GM12801 (cell line): ENCODE data around the gene IGF2BP1.

ENCODE experiments used
- TF ChIP-seq, protein P1 (sequence below): IDR thresholded peaks from one replicate; pipeline ENCODE4 v1.5.1; 2011; ENCODE audit warnings: control low read depth; ENCODE audit not compliant: insufficient read length; ENCODE audit errors: extremely low read depth

IGF2BP1 gene

DNA sequence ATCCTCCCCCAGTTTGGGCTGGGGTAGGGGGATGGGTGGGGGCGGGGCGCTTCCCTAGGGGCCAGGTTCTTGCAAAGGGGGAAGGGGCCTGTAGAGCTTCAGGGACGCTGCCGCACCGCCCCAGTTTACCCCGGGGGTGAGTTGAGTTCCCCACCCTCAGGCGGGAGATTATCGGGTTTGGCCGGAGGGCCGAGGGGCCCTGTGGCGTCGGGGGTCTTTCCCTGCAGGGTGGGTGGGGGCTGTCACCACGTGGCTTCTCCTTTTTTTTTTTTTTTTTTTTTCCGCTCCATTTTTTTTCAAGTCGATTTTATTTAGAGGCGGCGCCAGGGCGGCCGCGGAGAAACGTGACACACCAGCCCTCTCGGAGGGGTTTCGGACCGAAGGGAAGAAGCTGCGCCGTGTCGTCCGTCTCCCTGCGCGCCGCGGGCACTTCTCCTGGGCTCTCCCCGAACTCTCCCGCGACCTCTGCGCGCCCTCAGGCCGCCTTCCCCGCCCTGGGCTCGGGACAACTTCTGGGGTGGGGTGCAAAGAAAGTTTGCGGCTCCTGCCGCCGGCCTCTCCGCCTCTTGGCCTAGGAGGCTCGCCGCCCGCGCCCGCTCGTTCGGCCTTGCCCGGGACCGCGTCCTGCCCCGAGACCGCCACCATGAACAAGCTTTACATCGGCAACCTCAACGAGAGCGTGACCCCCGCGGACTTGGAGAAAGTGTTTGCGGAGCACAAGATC, at the start of gene IGF2BP1:
Gene IGF2BP1, plus strand, starts transcription at position 283 of the 724 bp plus-strand sequence. Its CDS starts 361 bp downstream, at position 644.
- TF ChIP-seq, protein P1, sequence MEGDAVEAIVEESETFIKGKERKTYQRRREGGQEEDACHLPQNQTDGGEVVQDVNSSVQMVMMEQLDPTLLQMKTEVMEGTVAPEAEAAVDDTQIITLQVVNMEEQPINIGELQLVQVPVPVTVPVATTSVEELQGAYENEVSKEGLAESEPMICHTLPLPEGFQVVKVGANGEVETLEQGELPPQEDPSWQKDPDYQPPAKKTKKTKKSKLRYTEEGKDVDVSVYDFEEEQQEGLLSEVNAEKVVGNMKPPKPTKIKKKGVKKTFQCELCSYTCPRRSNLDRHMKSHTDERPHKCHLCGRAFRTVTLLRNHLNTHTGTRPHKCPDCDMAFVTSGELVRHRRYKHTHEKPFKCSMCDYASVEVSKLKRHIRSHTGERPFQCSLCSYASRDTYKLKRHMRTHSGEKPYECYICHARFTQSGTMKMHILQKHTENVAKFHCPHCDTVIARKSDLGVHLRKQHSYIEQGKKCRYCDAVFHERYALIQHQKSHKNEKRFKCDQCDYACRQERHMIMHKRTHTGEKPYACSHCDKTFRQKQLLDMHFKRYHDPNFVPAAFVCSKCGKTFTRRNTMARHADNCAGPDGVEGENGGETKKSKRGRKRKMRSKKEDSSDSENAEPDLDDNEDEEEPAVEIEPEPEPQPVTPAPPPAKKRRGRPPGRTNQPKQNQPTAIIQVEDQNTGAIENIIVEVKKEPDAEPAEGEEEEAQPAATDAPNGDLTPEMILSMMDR, result no peak

DNA sequence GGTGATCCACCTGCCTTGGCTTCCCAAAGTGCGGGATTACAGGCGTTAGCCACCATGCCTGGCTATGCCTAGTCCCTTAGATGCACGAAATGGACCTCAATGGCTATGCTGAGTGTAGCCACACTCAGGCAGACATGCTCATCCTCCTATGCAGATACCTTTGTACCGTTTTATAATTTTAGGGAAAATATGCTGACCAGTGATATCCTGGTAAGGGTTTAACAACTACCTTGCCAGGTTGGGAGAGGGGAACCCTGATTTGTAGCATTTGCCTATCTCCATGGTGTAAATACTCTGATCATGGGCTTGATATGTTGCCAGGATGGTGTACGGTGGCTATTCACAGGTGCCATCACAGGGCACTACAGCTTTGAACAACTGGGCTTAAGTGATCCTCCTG, 45.6 kb upstream of the IGF2BP1 start:
- TF ChIP-seq, protein P1, result no peak

DNA sequence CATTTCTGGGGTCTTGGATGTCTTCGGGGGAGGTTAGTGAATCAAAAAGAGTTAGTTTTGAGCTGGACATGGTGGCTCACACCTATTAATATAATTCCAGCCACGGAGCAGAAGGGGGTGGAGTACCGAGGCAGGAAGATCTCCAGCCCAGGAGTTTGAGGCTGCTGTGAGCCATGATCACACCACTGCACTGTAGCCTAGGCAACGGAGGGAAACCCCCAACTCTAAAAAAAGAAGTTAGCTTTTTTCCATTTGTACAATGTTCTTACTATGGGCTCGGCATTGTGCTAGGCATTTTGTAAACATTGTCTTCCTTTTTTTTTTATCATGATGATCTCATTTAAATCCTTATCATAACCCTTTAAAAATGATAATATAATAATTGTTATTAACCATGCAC, 44.3 kb upstream of the IGF2BP1 start:
- TF ChIP-seq, protein P1, result no peak

DNA sequence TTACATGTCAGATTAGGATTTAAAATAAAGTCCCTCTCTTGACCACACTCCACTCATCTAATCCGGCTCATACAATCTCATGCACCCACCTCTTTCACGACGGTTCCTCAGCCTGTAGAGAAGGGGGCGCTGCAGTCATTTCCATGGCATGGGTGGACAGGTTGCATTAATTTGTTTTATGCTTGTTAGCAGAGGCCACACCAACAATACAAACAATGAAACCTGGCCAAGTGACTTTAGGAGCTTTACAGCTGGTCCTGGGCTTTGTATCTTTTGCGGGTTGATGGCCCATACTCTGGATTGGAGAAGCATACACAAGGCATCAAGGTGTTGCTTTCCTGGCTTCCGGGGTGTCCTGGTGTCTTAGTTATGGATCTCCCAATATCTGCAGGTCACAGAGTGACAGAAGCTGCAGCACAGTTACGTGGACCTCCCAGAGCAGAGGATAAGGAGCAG, 42.9 kb upstream of the IGF2BP1 start:
- TF ChIP-seq, protein P1, result no peak

DNA sequence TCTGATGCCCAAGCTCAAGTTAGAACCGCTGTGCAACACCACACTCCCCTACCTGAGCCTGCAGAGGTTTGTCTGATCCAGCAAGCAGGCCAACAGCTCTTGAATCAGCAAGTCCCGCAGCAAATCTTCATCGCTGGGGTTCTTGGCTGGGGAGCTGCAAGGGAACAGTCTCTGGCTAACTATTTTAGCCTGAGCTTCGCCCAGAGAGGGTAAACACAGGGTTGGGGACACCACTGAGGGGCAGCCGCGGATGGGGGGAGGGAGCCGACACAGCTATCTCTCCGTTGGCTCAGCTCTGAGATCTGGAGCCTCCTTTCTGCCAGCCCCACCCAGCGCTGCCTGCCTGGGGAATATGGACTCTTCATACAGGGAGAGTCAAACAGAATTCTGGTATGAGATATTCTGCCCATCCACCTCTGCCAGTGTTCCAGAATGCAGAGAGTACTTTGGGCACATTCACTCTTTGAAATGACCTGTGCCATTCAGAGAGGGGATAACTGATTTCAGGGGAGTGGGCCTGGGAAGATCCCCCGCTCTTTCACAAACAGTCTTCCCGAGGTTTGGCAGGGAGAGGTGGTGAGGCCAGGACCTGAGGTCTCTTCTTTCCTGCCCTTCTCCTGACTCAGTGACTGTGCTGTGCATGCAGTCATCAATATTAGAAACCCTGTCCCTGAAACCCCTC, 36.2 kb upstream of the IGF2BP1 start:
- TF ChIP-seq, protein P1, result no peak

DNA sequence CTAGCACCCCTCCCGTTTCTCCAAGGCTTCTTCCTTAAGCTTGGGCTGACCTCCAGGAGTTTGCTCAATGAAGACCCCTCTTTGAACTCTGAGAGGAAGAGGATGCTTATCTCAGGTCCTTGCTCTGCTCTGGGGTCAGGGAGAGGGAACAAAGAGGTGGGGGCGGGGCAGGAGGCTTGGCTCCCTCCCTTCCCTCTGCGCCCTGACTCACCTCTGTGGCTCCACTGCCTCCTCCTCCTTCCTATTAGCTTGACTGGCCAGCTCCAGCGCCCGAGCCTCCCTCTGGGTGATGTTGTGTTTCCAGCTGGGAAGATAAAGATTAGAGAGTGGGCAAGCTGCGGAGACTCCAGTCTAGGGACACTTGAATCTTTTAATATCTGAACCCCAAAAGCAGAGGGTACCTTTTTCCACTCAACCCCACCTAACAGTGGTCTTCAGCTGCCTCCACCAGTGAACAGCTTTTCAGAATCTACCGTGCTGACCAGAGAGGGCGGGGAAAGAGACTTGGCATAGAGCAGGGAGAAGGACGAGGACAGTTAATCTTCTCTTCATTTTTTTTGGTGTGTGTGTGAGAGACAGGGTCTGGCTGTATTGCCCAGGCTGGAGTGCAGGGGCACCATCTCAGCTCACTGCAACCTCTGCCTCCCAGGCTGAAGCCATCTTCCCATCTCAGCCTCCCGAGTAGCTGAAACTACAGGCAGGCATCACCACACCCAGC, 35.5 kb upstream of the IGF2BP1 start:
- TF ChIP-seq, protein P1, result no peak

DNA sequence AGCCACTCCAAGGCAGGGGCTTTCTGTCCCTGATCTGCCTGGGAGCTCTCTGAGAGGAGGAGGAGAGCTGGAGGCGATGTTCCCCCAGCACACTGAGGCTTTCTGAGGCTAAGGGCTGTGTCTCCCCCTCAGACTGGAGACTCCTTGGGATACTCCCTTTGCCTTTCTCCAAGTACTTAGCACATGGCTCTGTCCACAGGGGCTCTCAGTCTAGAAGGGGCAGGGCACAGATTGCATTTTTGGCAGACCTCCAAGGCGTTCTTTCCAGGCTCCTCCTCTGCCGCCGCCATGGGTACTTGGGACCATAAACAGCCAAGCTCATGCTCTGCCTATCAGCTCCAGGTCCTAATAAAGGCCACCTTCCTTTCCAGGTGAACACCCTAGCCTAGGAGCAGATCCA, 27.0 kb upstream of the IGF2BP1 start:
- TF ChIP-seq, protein P1, result no peak
